Gastroesophageal sphincter (tissue), 3 donors: ENCODE measurements around the gene EPHA2.

Experiments
- CTCF ChIP-seq, 4 experiments: fragments of 200-600 bp in 2 of 4; fragments of 450-650 bp in 2 of 4; sonication (generic) in 1 of 4; IDR thresholded peaks; one replicate each; pipeline ENCODE4 v1.5.1; 2017 to 2019; ENCODE audit warnings: antibody characterized with exemption in 4 of 4, mild to moderate bottlenecking in 2 of 4, moderate library complexity in 2 of 4
- POLR2A ChIP-seq, 2 donors: fragments of 450-650 bp; IDR thresholded peaks; one replicate each; pipeline ENCODE4 v1.6.1; 2017; ENCODE audit warnings: antibody characterized with exemption in 2 of 2, mild to moderate bottlenecking in 2 of 2, moderate library complexity in 1 of 2

- TF ChIP-seq CTCF (IDR thresholded peaks at IDR 0.05) (no peak), POLR2A (IDR thresholded peaks at IDR 0.05) (no peak)
These were observed 33.0 kb downstream of the EPHA2 start for GRCh38 chr1:16122916-16123315.
